WTC11 (cell line): ENCODE measurements around the gene CCR9. TPM values are rescaled to one million over a fixed set of nuclear protein-coding genes. Genes with fewer than 3 reads are reported as not detected.
A peak's percentile ranks its signal among the peaks of the same experiment; 100 is the strongest.

Experiments used
- ATAC-seq: fragments of 200-7000 bp; cut with Tn5 transposase; 2 replicates; pipeline ENCODE4 v1.10.0; 2021; ENCODE audit warnings: mild to moderate bottlenecking, moderate library complexity
- CTCF ChIA-PET: fragments of 300-600 bp; sonication (Branson Sonifier 250); formaldehyde crosslinking; loops from one replicate; lab custom pipeline; 2021; ENCODE audit warnings: antibody characterized with exemption; lab: Charles Lee
- POLR2A ChIA-PET: fragments of 350-600 bp; sonication (Branson Sonifier 250); formaldehyde crosslinking; loops from one replicate; lab custom pipeline; 2021; ENCODE audit warnings: antibody characterized with exemption; lab: Charles Lee
- DNase-seq: peaks from one replicate; pipeline ENCODE4 v3.0.0; 2021; ENCODE audit warnings: low spot score
- H3K27ac Mint-ChIP-seq: 2 replicates; pipeline ENCODE4 v1.8.0; 2021; ENCODE audit warnings: mixed read lengths
- H3K27me3 Mint-ChIP-seq: 2 replicates; pipeline ENCODE4 v1.8.0; 2021; ENCODE audit warnings: low read depth, mild to moderate bottlenecking, moderate library complexity, mixed read lengths
- H3K36me3 Mint-ChIP-seq: 2 replicates; pipeline ENCODE4 v1.8.0; 2021; ENCODE audit warnings: mixed read lengths
- H3K4me1 Mint-ChIP-seq: 2 replicates; pipeline ENCODE4 v1.8.0; 2022; ENCODE audit warnings: mixed read lengths
- H3K4me3 Mint-ChIP-seq: 2 replicates; pipeline ENCODE4 v1.8.0; 2021; ENCODE audit warnings: mild to moderate bottlenecking, moderate library complexity, mixed read lengths
- H3K9me3 Mint-ChIP-seq: 2 replicates; pipeline ENCODE4 v1.8.0; 2021; ENCODE audit warnings: mixed read lengths
- AFF4 ChIP-seq: sonication (generic); formaldehyde crosslinking; IDR thresholded peaks from 2 replicates; pipeline ENCODE4 v1.8.1; 2023; ENCODE audit warnings: mild to moderate bottlenecking, missing genetic modification reagents, borderline replicate concordance
- ATF1 ChIP-seq: sonication (generic); formaldehyde crosslinking; IDR thresholded peaks from 2 replicates; pipeline ENCODE4 v1.8.1; 2023; ENCODE audit warnings: mild to moderate bottlenecking, moderate library complexity, missing genetic modification reagents
- CREB1 ChIP-seq: sonication (generic); formaldehyde crosslinking; IDR thresholded peaks from 2 replicates; pipeline ENCODE4 v1.8.0; 2023; ENCODE audit warnings: mild to moderate bottlenecking, missing genetic modification reagents
- CTCF ChIP-seq: fragments of 200-600 bp; IDR thresholded peaks from 2 replicates; pipeline ENCODE4 v1.8.0; 2022; ENCODE audit warnings: antibody characterized with exemption
- ELF4 ChIP-seq: sonication (generic); formaldehyde crosslinking; IDR thresholded peaks from 2 replicates; pipeline ENCODE4 v1.8.1; 2022; ENCODE audit warnings: low read depth, mild to moderate bottlenecking, moderate library complexity, missing genetic modification reagents
- FOXP4 ChIP-seq: sonication (generic); formaldehyde crosslinking; IDR thresholded peaks from 2 replicates; pipeline ENCODE4 v1.8.0; 2022; ENCODE audit warnings: mild to moderate bottlenecking, missing genetic modification reagents
- GABPB1 ChIP-seq: sonication (generic); formaldehyde crosslinking; IDR thresholded peaks from 2 replicates; pipeline ENCODE4 v1.8.1; 2023; ENCODE audit warnings: mild to moderate bottlenecking, missing genetic modification reagents
- GRHL2 ChIP-seq: fragments of 250-450 bp; sonication (Bioruptor Pico); IDR thresholded peaks from 2 replicates; pipeline ENCODE4 v1.8.0; 2022; ENCODE audit warnings: mild to moderate bottlenecking, moderate library complexity; ENCODE audit not compliant: insufficient replicate concordance, severe bottlenecking
- IRF1 ChIP-seq: sonication (generic); formaldehyde crosslinking; IDR thresholded peaks from 2 replicates; pipeline ENCODE4 v1.8.0; 2023; ENCODE audit warnings: missing genetic modification reagents
- SMAD4 ChIP-seq: sonication (generic); formaldehyde crosslinking; IDR thresholded peaks from 2 replicates; pipeline ENCODE4 v1.8.0; 2022; ENCODE audit warnings: mild to moderate bottlenecking, missing genetic modification reagents
- USF1 ChIP-seq: sonication (generic); formaldehyde crosslinking; IDR thresholded peaks from 2 replicates; pipeline ENCODE4 v1.8.0; 2022; ENCODE audit warnings: mild to moderate bottlenecking, missing genetic modification reagents
- USF2 ChIP-seq: sonication (generic); formaldehyde crosslinking; IDR thresholded peaks from 2 replicates; pipeline ENCODE4 v1.8.1; 2023; ENCODE audit warnings: mild to moderate bottlenecking, missing genetic modification reagents, moderate library complexity
- ZNF219 ChIP-seq: sonication (generic); formaldehyde crosslinking; IDR thresholded peaks from 2 replicates; pipeline ENCODE4 v1.8.0; 2023; ENCODE audit warnings: missing genetic modification reagents, mild to moderate bottlenecking, borderline replicate concordance
- ZNF317 ChIP-seq: sonication (generic); formaldehyde crosslinking; IDR thresholded peaks from 2 replicates; pipeline ENCODE4 v1.8.1; 2023; ENCODE audit warnings: low read depth, mild to moderate bottlenecking, moderate library complexity, missing genetic modification reagents, borderline replicate concordance
- total RNA-seq: library from RNA; stranded (reverse); gene quantifications from 3 replicates; pipeline ENCODE4 v1.2.3, GENCODE V29; 2021

Gene CCR9
- total RNA-seq, 1 experiment from 2014 or later, result not detected

- Mint-ChIP-seq H3K36me3 (peaks cover 71% of the 10 kb centered on the region), H3K4me1 (no peaks in the 10 kb centered on the region), H3K9me3 (no peaks in the 10 kb centered on the region), H3K27ac (no peak overlapping the region), H3K27me3 (no peaks in the 10 kb centered on the region), H3K4me3 (no peak overlapping the region)
- ChIA-PET POLR2A (no interaction called here), CTCF (interaction anchor here (1.1 to 4.2 kb wide), 2 partner anchors 11 to 268 kb away, joined by 3 to 30 read pairs; no protein-coding TSS in a partner anchor)
- no peak for DNase-seq
- no peak for ATAC-seq
- no peak for TF ChIP-seq CREB1 (CRISPR knock-in tag)
- TF ChIP-seq, all 79 proteins: peak for 0
Observed at GRCh38 chr3:45927881-45928280, 41.5 kb downstream of the CCR9 start.

- POLR2A ChIA-PET, result no interaction called here
- peaks cover 75% of the 10 kb centered on the region for H3K36me3 Mint-ChIP-seq
- H3K9me3 Mint-ChIP-seq, result no peaks in the 10 kb centered on the region
- DNase-seq, result peak; percentile 60
- no peak overlapping the region for H3K27ac Mint-ChIP-seq
- no peaks in the 10 kb centered on the region for H3K4me1 Mint-ChIP-seq
- CTCF ChIA-PET, result interaction anchor here (0.6 to 4.2 kb wide), 16 partner anchors 8 to 521 kb away, joined by 3 to 30 read pairs (median 4); partner anchors contain the start of genes CXCR6 and LZTFL1
- ATAC-seq, result peak; percentile 88
- no peak overlapping the region for H3K4me3 Mint-ChIP-seq
- H3K27me3 Mint-ChIP-seq, result no peaks in the 10 kb centered on the region
- TF ChIP-seq USF1 (CRISPR knock-in tag) (no peak), CTCF (peak; percentile 54), GABPB1 (CRISPR knock-in tag) (no peak)
Observed at GRCh38 chr3:45929042-45929679, 42.8 kb downstream of the CCR9 start.

- Mint-ChIP-seq H3K4me1 (no peaks in the 10 kb centered on the region), H3K27ac (no peak overlapping the region), H3K4me3 (no peak overlapping the region), H3K36me3 (peaks cover 85% of the 10 kb centered on the region), H3K27me3 (no peaks in the 10 kb centered on the region), H3K9me3 (no peaks in the 10 kb centered on the region)
- CTCF ChIA-PET, result interaction anchor here (2.1 kb wide), 1 partner anchor 148 kb away, joined by 6 read pairs; no protein-coding TSS in a partner anchor
- DNase-seq (no peak), ATAC-seq (no peak)
- POLR2A ChIA-PET, result no interaction called here
- TF ChIP-seq USF2 (CRISPR knock-in tag), result no peak
- TF ChIP-seq IRF1 (CRISPR knock-in tag), result no peak
- no peak for TF ChIP-seq AFF4 (CRISPR knock-in tag)
- TF ChIP-seq GRHL2 (CRISPR knock-in tag), result no peak
Observed at GRCh38 chr3:45931496-45931895, 45.2 kb downstream of the CCR9 start.

GRCh38 chr3:45932112-45932511, 45.8 kb downstream of the CCR9 start:
- Mint-ChIP-seq H3K4me1 (no peaks in the 10 kb centered on the region), H3K9me3 (no peaks in the 10 kb centered on the region), H3K4me3 (no peak overlapping the region), H3K36me3 (peaks cover 83% of the 10 kb centered on the region), H3K27ac (no peak overlapping the region), H3K27me3 (no peaks in the 10 kb centered on the region)
- CTCF ChIA-PET, result interaction anchor here (2.1 kb wide), 1 partner anchor 147 kb away, joined by 6 read pairs; no protein-coding TSS in a partner anchor
- DNase-seq (no peak), ATAC-seq (no peak)
- POLR2A ChIA-PET, result no interaction called here
- TF ChIP-seq ATF1 (CRISPR knock-in tag) (no peak), ELF4 (no peak), IRF1 (CRISPR knock-in tag) (no peak), ZNF317 (CRISPR knock-in tag) (no peak), FOXP4 (no peak), CREB1 (CRISPR knock-in tag) (no peak), ZNF219 (CRISPR knock-in tag) (no peak), SMAD4 (CRISPR knock-in tag) (no peak)
